ENCODE results near the gene FBXL13. TPM values are rescaled to one million over a fixed set of nuclear protein-coding genes. Genes with fewer than 3 reads are reported as not detected.

FBXL13 gene
- total RNA-seq, 2 donors from 2014 or later, result 4.2 to 5.6 TPM

DNA sequence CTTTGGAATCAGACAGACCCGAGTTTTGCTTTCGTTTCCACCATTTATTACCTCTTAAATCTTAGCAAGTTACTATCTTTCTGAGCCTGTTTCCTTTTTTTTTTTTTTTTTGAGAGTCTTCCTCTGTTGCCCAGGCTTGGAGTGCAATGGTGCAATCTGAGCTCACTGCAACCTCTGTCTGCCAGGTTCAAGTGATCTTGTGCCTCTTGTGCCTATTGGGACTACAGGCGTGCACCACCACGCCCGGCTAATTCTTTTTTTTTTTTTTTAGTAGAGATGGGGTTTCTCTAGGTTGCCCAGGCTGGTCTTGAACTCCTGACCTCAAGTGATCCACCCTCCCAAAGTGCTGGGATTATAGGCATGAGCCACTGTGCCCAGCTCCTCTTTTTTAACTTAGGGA lies 241.3 kb downstream of the FBXL13 start:
- Histone ChIP-seq H3K4me3 (no peak overlapping the region), H3K27ac (peak overlapping the region in 1 of 4 donors; percentile 51), H3K9me3 (no peaks in the 10 kb centered on the region), H3K27me3 (no peaks in the 10 kb centered on the region), H3K4me1 (peaks cover 8% of the 10 kb centered on the region), H3K36me3 (replicated peaks in 1 of 2; ENCODE audit: insufficient read depth in 1 of 2, low read depth in 2 of 2) (no peaks in the 10 kb centered on the region)
- intact Hi-C loops (cut with DNase I), result no loop called here
- WGBS, 2 donors, result 85 to 89% methylated on average over 5 of the region's 5 CpGs
- ATAC-seq (no peak), DNase-seq (no peak)
- no peak for TF ChIP-seq POLR2A (IDR thresholded peaks at IDR 0.05)
- TF ChIP-seq CTCF (IDR thresholded peaks at IDR 0.05), result no peak

GRCh38 chr7:102832674-102833073 lies 241.9 kb downstream of the FBXL13 start:
- intact Hi-C loops (cut with DNase I), result no loop called here
- no peak for TF ChIP-seq POLR2A (IDR thresholded peaks at IDR 0.05)
- Histone ChIP-seq H3K4me1 (peaks cover 8% of the 10 kb centered on the region), H3K36me3 (replicated peaks in 1 of 2; ENCODE audit: insufficient read depth in 1 of 2, low read depth in 2 of 2) (no peaks in the 10 kb centered on the region), H3K27ac (no peak overlapping the region), H3K9me3 (no peaks in the 10 kb centered on the region), H3K4me3 (no peak overlapping the region), H3K27me3 (no peaks in the 10 kb centered on the region)
- ATAC-seq (no peak), DNase-seq (no peak)
- WGBS, 2 donors, result 93 to 96% methylated on average over 1 of the region's 1 CpG

- Histone ChIP-seq H3K27ac (no peak overlapping the region), H3K27me3 (no peaks in the 10 kb centered on the region)
- WGBS, 2 donors, result 94 to 96% methylated on average over 2 of the region's 2 CpGs
Observed at GRCh38 chr7:102830197-102830596, 244.4 kb downstream of the FBXL13 start.

GRCh38 chr7:102829075-102829474 lies 245.5 kb downstream of the FBXL13 start:
- no peak for ATAC-seq
- intact Hi-C loops (cut with DNase I), result no loop called here
- DNase-seq, result no peak
- no peak for TF ChIP-seq POLR2A (IDR thresholded peaks at IDR 0.05)
- no peak for TF ChIP-seq CTCF (IDR thresholded peaks at IDR 0.05)
- Histone ChIP-seq H3K27me3 (no peaks in the 10 kb centered on the region), H3K27ac (no peak overlapping the region), H3K4me3 (no peak overlapping the region), H3K9me3 (no peaks in the 10 kb centered on the region), H3K4me1 (peaks cover 8% of the 10 kb centered on the region), H3K36me3 (replicated peaks in 1 of 2; ENCODE audit: insufficient read depth in 1 of 2, low read depth in 2 of 2) (peaks cover 0 to 3% of the 10 kb centered on the region in 2 donors)
- 96 to 98% methylated on average over 3 of the region's 3 CpGs for WGBS, 2 donors

More at GRCh38 chr7:102830197-102830596, 244.4 kb downstream of the FBXL13 start:
- Histone ChIP-seq H3K9me3 (no peaks in the 10 kb centered on the region), H3K4me1 (peaks cover 8% of the 10 kb centered on the region), H3K4me3 (no peak overlapping the region), H3K36me3 (replicated peaks in 1 of 2; ENCODE audit: insufficient read depth in 1 of 2, low read depth in 2 of 2) (peaks cover 0 to 3% of the 10 kb centered on the region in 2 donors)
- intact Hi-C loops (cut with DNase I), result no loop called here
- DNase-seq, result no peak
- no peak for ATAC-seq
- TF ChIP-seq CTCF (IDR thresholded peaks at IDR 0.05), result no peak
- TF ChIP-seq POLR2A (IDR thresholded peaks at IDR 0.05), result no peak

DNA sequence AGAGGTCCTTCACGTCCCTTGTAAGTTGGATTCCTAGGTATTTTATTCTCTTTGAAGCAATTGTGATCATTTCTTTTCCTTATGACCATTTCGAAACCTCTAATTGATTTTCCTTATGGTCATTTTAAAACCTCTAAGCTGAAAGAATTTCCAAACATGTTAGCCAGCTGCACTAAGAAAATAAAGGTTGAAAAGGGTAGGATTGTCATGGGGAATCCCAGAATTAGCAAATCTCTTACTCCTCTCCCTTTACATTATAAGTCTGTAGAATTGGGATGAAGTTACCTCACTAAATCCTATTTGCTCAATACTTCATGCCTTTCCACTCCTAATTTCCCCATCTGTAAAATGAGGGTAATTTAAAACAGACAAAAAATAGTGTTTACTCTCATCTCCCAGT lies 246.3 kb downstream of the FBXL13 start:
- TF ChIP-seq POLR2A (IDR thresholded peaks at IDR 0.05) (no peak), CTCF (IDR thresholded peaks at IDR 0.05) (no peak)
- 99 to 100% methylated on average over 2 of the region's 2 CpGs for WGBS, 2 donors

More for the DNA sequence above, 246.3 kb downstream of the FBXL13 start:
- H3K4me3 ChIP-seq, result no peak overlapping the region
- H3K4me1 ChIP-seq, result peaks cover 4% of the 10 kb centered on the region
- ATAC-seq, result no peak
- H3K27ac ChIP-seq, result no peak overlapping the region
- H3K9me3 ChIP-seq, result no peaks in the 10 kb centered on the region
- H3K27me3 ChIP-seq, result no peaks in the 10 kb centered on the region
- DNase-seq, result no peak
- H3K36me3 ChIP-seq (replicated peaks in 1 of 2; ENCODE audit: insufficient read depth in 1 of 2, low read depth in 2 of 2), result peaks cover 0 to 3% of the 10 kb centered on the region in 2 donors
- intact Hi-C loops (cut with DNase I), result no loop called here
